Erythroblast (primary cell): Measurements from ENCODE around the gene SNX5.

Experiments used
- GATA1 ChIP-seq: IDR thresholded peaks from 2 replicates; pipeline ENCODE4 v1.6.1; 2011; ENCODE audit warnings: low read depth, mild to moderate bottlenecking, control low read depth, low read length, moderate library complexity
- POLR2A ChIP-seq: IDR thresholded peaks from 2 replicates; pipeline ENCODE4 v1.6.1; 2011; ENCODE audit warnings: mild to moderate bottlenecking, low read length

DNA sequence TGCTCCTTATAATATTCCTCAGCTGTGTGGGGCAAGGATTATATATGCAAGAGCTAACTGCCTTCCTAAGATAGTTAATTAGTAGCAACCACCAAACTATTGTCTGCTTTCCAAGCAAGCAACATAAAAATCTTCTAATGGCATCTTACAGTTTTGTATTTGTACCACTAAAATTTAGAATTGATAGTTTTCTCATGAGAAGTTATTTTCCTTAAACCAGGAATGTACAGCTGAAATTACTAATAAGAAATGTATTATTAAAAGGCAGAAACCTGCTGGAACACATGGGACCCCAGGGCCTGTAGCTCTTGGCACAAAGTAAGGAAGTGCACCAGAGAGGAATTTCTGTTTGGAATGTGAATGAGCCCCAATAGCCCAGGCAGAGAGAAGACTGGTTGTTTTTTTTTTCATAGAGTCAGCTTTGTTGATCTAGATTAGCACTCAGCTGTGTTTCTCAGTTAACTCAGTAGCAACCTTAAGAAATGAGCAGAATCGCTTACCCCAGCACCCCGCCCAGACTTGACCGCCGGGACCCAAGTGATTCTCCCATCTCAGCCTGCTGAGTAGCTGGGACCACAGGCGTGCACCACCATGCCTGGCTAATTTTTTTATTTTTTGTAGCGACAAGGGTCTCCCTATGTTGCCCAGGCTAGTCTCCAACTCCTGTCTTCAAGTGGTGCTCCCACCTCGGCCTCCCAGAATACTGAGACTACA lies 2.9 kb upstream of the SNX5 start:
- TF ChIP-seq POLR2A (no peak), GATA1 (no peak)
